ENCODE results near the gene AGO1. TPM values are rescaled to one million over a fixed set of nuclear protein-coding genes. Genes with fewer than 3 reads are reported as not detected.

The AGO1 gene
- total RNA-seq, 1 donor from 2014 or later: 35.1 TPM

DNA sequence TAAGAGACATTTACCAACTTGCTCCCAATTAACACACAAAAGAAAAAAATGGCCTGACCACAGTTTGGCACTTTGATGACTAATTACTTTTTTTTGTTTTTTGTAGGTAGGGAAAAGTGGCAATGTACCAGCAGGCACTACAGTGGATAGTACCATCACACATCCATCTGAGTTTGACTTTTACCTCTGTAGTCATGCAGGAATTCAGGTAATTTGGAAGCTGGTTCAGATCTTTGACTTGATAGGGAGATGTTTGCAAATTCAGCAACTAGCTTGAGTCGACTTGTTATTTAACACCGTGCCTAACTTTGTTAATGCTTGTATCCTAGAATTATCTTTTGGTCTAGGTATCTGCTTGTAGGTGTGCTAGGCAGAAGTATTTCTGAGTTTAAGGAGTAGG, 33.0 kb upstream of the AGO1 start:
- no peak for FAIRE-seq
- H3K4me1 Mint-ChIP-seq (ENCODE audit: low read depth, unreplicated experiment): peaks cover 3% of the 10 kb centered on the region

DNA sequence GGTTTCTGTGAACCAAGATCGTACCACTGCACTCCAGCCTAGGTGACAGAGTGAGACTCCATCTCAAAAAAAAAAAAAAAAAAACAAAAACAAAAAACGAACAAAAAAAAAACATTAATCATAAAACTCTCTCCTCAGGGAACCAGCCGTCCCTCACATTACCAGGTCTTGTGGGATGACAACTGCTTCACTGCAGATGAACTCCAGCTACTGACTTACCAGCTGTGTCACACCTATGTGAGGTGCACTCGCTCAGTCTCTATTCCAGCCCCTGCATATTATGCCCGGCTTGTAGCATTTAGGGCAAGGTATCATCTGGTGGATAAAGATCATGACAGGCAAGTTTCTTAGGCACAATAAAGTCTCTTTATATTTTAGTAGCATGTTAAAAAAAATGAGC, 32.3 kb upstream of the AGO1 start:
- no peak overlapping the region for H3K9ac ChIP-seq (ENCODE audit: low read length)
- H3K4me3 Mint-ChIP-seq (ENCODE audit: unreplicated experiment): no peak overlapping the region
- no peak overlapping the region for H3K4me2 ChIP-seq (ENCODE audit: low read length)
- no peaks in the 10 kb centered on the region for H3K27me3 Mint-ChIP-seq (ENCODE audit: low read depth, unreplicated experiment)
- no peak for TF ChIP-seq EZH2 (IDR thresholded peaks at IDR 0.05; ENCODE audit: insufficient read depth, low read length)
- TF ChIP-seq, protein P1, sequence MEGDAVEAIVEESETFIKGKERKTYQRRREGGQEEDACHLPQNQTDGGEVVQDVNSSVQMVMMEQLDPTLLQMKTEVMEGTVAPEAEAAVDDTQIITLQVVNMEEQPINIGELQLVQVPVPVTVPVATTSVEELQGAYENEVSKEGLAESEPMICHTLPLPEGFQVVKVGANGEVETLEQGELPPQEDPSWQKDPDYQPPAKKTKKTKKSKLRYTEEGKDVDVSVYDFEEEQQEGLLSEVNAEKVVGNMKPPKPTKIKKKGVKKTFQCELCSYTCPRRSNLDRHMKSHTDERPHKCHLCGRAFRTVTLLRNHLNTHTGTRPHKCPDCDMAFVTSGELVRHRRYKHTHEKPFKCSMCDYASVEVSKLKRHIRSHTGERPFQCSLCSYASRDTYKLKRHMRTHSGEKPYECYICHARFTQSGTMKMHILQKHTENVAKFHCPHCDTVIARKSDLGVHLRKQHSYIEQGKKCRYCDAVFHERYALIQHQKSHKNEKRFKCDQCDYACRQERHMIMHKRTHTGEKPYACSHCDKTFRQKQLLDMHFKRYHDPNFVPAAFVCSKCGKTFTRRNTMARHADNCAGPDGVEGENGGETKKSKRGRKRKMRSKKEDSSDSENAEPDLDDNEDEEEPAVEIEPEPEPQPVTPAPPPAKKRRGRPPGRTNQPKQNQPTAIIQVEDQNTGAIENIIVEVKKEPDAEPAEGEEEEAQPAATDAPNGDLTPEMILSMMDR (IDR thresholded peaks at IDR 0.05; ENCODE audit: insufficient read depth, low read depth, low read length): no peak
- no peak overlapping the region for H3K27ac Mint-ChIP-seq (ENCODE audit: unreplicated experiment)
- no peak overlapping the region for H2AFZ ChIP-seq (ENCODE audit: low read depth, low read length)
- H3K79me2 ChIP-seq (ENCODE audit: insufficient read depth, low read length): no peaks in the 10 kb centered on the region
- H4K20me1 ChIP-seq (ENCODE audit: insufficient read depth, low read length): no peaks in the 10 kb centered on the region
- DNase-seq (ENCODE audit: low read depth) (no peak), FAIRE-seq (no peak)
- no peak overlapping the region for H3K4me3 ChIP-seq (ENCODE audit: insufficient read depth, low read depth, low read length)
- H3K9me3 ChIP-seq (ENCODE audit: insufficient read depth, low read depth, low read length): no peaks in the 10 kb centered on the region
- H3K36me3 Mint-ChIP-seq (ENCODE audit: low read depth, unreplicated experiment): peaks cover 6% of the 10 kb centered on the region
- no peaks in the 10 kb centered on the region for H3K4me1 Mint-ChIP-seq (ENCODE audit: low read depth, unreplicated experiment)
- peaks cover 21% of the 10 kb centered on the region for H3K36me3 ChIP-seq (ENCODE audit: insufficient read depth, low read length)
- no peaks in the 10 kb centered on the region for H3K27me3 ChIP-seq (ENCODE audit: insufficient read depth, low read length)
- H3K4me1 ChIP-seq (ENCODE audit: insufficient read depth, low read length): no peaks in the 10 kb centered on the region
- H3K27ac ChIP-seq (ENCODE audit: low read depth, low read length): no peak overlapping the region
- no peaks in the 10 kb centered on the region for H3K9me3 Mint-ChIP-seq (ENCODE audit: unreplicated experiment)

More for the DNA sequence above, 33.0 kb upstream of the AGO1 start:
- Mint-ChIP-seq H3K9me3 (ENCODE audit: unreplicated experiment) (no peaks in the 10 kb centered on the region), H3K4me3 (ENCODE audit: unreplicated experiment) (no peak overlapping the region), H3K27me3 (ENCODE audit: low read depth, unreplicated experiment) (no peaks in the 10 kb centered on the region), H3K27ac (ENCODE audit: unreplicated experiment) (no peak overlapping the region), H3K36me3 (ENCODE audit: low read depth, unreplicated experiment) (peaks cover 9% of the 10 kb centered on the region)
- H3K9ac ChIP-seq (ENCODE audit: low read length): no peak overlapping the region
- H3K4me1 ChIP-seq (ENCODE audit: insufficient read depth, low read length): peaks cover 3% of the 10 kb centered on the region
- no peak overlapping the region for H3K4me3 ChIP-seq (ENCODE audit: insufficient read depth, low read depth, low read length)
- DNase-seq (ENCODE audit: low read depth): peak; percentile 13
- H2AFZ ChIP-seq (ENCODE audit: low read depth, low read length): no peak overlapping the region
- no peak overlapping the region for H3K4me2 ChIP-seq (ENCODE audit: low read length)
- H3K9me3 ChIP-seq (ENCODE audit: insufficient read depth, low read depth, low read length): no peaks in the 10 kb centered on the region
- H3K36me3 ChIP-seq (ENCODE audit: insufficient read depth, low read length): peaks cover 21% of the 10 kb centered on the region
- H4K20me1 ChIP-seq (ENCODE audit: insufficient read depth, low read length): no peaks in the 10 kb centered on the region
- no peaks in the 10 kb centered on the region for H3K79me2 ChIP-seq (ENCODE audit: insufficient read depth, low read length)
- no peak overlapping the region for H3K27ac ChIP-seq (ENCODE audit: low read depth, low read length)
- TF ChIP-seq, protein P1 (IDR thresholded peaks at IDR 0.05; ENCODE audit: insufficient read depth, low read depth, low read length): no peak
- no peak for TF ChIP-seq EZH2 (IDR thresholded peaks at IDR 0.05; ENCODE audit: insufficient read depth, low read length)
- no peaks in the 10 kb centered on the region for H3K27me3 ChIP-seq (ENCODE audit: insufficient read depth, low read length)

DNA sequence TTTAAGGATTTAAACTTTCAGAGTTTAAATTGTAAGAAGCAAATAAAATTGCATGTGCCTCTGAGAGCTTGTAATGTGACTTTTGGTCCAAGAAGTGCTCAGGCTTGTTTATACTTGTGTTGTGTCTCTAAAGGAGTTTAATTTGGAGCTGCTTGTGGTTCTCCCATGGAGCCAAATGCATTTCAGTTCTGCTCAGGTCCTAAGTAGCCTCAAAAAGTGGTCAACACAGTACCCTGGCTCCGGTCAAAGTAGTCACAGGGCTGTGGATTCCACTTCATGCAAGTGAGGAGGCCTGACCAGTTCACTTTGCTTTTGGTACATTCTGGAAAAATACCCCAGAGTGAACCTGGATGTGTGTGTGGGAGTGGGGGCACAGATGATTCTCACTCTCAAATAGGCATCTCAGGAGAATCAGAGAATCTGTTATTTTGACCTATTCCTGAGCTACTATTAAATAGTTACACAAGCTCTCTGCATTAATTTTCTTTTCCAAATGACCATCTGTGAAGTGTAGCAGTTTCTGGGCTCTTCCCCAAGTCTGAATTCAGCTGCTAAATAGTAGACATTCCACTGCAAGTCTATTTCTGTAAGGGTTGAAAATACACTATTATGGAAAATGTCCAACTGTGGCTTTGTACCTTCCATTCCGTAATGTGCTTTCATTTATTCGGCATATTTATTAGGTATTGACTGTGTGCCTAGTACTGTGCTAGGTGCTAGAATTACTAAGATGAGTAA, 31.7 kb upstream of the AGO1 start:
- TF ChIP-seq, protein P1 (IDR thresholded peaks at IDR 0.05; ENCODE audit: insufficient read depth, low read depth, low read length): no peak
- TF ChIP-seq EZH2 (IDR thresholded peaks at IDR 0.05; ENCODE audit: insufficient read depth, low read length): no peak
- Mint-ChIP-seq H3K4me3 (ENCODE audit: unreplicated experiment) (no peak overlapping the region), H3K4me1 (ENCODE audit: low read depth, unreplicated experiment) (no peaks in the 10 kb centered on the region), H3K9me3 (ENCODE audit: unreplicated experiment) (no peaks in the 10 kb centered on the region), H3K27me3 (ENCODE audit: low read depth, unreplicated experiment) (no peaks in the 10 kb centered on the region), H3K27ac (ENCODE audit: unreplicated experiment) (no peak overlapping the region), H3K36me3 (ENCODE audit: low read depth, unreplicated experiment) (peaks cover 9% of the 10 kb centered on the region)
- Histone ChIP-seq H3K27ac (ENCODE audit: low read depth, low read length) (no peak overlapping the region), H2AFZ (ENCODE audit: low read depth, low read length) (no peak overlapping the region), H3K4me2 (ENCODE audit: low read length) (no peak overlapping the region), H3K9me3 (ENCODE audit: insufficient read depth, low read depth, low read length) (no peaks in the 10 kb centered on the region), H3K4me1 (ENCODE audit: insufficient read depth, low read length) (no peaks in the 10 kb centered on the region), H3K27me3 (ENCODE audit: insufficient read depth, low read length) (no peaks in the 10 kb centered on the region), H4K20me1 (ENCODE audit: insufficient read depth, low read length) (no peaks in the 10 kb centered on the region), H3K4me3 (ENCODE audit: insufficient read depth, low read depth, low read length) (no peak overlapping the region), H3K9ac (ENCODE audit: low read length) (no peak overlapping the region), H3K36me3 (ENCODE audit: insufficient read depth, low read length) (peaks cover 23% of the 10 kb centered on the region), H3K79me2 (ENCODE audit: insufficient read depth, low read length) (no peaks in the 10 kb centered on the region)
- DNase-seq (ENCODE audit: low read depth): peak; percentile 85
- peak; percentile 69 for FAIRE-seq
